Frontal cortex (tissue), 4 donors: ENCODE measurements around the gene CDK11B. TPM values are rescaled to one million over a fixed set of nuclear protein-coding genes. Genes with fewer than 3 reads are reported as not detected.
"Not testable (repeated sequence)": the region's sequence is repeated elsewhere in the genome, so short reads cannot be mapped to it uniquely, and the experiment has no call there.

Source experiments
- DNase-seq, 2 donors: peaks; one replicate each; pipeline ENCODE4 v3.0.0; 2012; ENCODE audit warnings: low spot score in 2 of 2
- FAIRE-seq: peaks from 2 replicates; lab custom pipeline; 2012; peaks lifted over from hg19 to GRCh38; lab: Jason Lieb, UNC
- total RNA-seq: library from RNA; depleted of rRNA; stranded (reverse); fragments of >200 nt; gene quantifications from one replicate; pipeline ENCODE4 v1.2.3, GENCODE V29; 2014
- donor health status: control.
- donor health status: control.
- donor health status: control.

Gene CDK11B
- total RNA-seq, 1 donor from 2014 or later, result 9.0 TPM

DNA sequence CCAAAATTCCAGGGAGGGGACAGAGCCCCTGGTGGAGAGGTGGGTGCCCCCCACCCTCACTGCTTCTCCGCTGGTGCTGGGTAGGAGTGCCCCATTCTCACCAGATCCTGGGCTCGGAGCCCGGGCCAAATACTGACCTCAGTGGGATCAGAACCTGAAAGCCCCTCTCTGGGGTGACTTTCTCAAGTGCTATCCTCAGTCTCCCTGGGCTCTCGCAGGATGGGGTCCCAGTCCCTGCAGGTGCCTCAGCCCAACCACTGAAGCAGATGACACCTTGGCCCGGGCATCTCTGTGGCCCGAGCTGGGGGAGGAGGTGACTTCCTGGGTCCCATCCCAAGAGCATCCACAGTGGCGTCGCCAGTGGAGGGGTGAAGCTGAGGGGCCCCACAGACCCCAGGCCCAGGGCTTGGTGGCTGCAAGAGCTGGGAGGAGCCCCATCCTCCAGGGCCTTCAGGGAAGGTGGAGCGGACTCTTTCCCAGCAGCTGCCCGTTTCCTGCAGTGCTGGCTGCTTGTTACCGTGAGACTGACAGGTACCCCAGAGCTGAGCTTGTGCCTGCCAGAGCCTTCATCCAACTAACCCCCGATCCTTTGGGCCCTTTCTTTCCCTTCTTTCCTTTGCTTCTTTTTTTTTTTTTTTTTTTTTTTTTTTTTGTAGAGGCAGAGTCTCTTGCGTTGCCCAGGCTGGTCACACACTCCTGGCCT lies 55.0 kb downstream of the CDK11B start:
- DNase-seq, result no peak
- no peak for FAIRE-seq

DNA sequence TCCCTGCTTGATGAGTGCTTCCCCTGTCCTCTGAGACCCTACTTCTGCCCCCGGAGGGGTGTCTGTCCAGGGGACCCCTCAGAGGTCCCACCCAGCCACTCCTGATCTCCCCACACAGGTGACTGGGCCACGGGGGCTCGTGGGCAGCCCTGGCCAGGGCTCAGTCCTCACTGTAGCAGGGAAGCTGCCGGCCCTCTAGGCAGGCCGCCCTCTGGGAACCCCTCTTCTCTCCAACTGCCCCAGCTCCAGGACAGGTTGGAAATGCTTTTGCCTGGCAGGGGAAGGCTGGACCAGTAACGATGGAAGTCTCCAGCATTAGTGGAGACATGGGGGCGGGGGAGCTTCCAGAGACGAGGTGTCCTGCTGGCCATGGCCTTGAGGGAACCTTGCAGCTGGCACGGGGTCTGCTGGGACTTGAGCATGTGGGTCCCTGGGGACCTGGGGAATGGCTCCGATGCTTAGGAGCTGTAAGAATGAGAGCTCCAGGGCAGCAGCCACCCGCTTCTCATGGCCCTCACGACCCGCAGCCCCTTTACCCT lies 55.8 kb downstream of the CDK11B start:
- FAIRE-seq, result no peak
- DNase-seq, result no peak

DNA sequence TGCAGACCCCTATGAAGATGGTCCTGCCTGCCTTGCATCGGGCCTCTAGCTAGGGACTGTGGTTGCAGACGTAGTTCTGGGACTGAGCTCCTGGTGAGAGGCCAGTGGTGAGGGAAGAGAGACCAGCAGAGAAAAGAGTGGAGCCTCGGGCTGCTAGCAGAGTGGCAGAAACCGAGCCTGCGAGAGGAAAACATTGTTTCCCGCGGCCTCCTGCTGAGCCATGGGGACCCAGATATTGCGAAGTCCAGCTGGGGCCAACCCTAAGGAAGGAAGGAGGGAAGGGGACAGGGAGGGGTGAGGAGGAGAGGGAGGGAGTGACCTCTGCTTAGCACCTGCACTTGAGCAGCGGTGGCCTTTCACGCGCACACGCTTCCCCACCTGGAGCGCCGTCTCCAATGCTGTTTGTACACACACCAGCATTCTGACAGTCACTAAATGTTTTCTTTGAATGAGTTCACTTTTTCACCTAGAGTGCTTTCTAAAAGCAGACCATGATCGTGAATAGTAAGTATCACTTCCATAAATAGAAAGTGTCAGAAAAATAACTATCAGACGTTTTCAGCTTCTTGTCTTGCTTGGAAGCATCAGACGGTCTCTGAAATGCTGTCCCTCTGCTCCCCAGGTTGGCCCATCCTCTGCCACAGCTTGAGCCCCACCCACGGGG lies 56.4 kb downstream of the CDK11B start:
- no peak for FAIRE-seq
- no peak for DNase-seq

DNA sequence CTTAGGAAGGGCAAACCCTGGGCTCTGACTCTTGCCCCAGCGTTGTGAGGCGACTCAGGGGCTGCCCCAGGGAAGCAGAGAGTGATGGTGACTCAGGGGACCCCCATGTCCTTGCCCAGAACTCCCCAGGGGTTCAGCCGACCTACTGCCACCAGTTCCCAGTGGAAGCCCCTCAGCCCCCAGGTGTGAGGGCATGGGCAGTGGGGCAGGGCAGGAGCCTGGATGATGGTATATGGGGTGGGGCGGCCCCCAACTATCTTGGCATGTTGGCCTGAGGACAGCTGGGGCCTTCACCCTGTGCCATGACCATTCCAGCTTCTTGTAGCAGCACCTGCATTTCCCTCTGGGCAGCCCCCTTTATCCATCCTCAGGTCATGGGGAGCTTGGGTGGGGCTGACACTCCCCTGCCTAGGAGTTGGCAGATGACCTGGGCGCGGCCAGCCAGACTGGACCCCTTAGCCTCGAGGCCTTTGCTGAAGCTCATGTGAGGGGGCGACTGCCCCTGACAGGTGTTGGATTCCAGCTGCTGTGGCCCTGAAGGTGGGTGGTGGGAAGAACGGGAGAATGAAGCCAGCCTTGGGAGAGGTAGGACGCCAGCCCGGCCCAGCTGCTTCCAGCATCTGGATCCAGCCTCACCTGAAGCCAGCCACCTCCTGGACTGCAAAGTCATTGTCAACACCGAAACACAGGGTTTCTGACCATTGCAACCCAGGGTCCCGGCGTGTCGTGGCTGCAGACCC lies 57.1 kb downstream of the CDK11B start:
- FAIRE-seq (no peak), DNase-seq (no peak)

DNA sequence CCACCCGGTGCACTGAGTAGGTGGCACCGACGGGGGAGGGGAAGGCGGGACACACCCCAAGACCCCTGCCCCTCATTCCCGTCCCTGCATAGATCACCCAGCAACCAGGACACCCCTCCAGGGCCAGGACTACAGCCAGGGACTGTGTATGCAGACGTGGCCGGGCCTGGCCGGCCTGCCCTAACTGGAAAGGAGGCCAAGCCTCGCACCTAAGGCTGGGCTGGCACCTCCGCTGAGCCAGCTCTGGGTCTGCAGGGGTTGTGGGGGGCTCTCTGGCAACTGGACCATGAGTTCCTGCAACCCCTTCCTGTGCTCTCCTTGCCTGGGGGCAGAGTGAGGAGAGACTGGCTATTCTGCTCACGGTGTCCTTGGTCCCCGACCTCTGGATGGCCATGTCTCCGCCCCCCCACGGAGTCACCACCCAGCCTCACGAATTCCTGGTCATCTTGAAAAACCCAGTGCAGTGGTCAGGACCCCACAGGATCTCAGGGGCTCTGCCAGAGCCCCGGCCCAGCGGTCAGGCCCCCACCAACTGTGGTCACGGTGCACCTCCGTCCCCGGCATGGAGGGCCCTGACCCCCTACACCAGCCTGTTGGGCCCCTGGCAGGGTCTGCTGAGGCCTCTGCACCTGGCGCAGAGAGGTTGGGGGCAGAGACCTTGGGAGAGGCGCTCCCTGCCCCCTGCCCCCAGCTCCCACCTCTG lies 57.8 kb downstream of the CDK11B start:
- DNase-seq (no peak), FAIRE-seq (no peak)

DNA sequence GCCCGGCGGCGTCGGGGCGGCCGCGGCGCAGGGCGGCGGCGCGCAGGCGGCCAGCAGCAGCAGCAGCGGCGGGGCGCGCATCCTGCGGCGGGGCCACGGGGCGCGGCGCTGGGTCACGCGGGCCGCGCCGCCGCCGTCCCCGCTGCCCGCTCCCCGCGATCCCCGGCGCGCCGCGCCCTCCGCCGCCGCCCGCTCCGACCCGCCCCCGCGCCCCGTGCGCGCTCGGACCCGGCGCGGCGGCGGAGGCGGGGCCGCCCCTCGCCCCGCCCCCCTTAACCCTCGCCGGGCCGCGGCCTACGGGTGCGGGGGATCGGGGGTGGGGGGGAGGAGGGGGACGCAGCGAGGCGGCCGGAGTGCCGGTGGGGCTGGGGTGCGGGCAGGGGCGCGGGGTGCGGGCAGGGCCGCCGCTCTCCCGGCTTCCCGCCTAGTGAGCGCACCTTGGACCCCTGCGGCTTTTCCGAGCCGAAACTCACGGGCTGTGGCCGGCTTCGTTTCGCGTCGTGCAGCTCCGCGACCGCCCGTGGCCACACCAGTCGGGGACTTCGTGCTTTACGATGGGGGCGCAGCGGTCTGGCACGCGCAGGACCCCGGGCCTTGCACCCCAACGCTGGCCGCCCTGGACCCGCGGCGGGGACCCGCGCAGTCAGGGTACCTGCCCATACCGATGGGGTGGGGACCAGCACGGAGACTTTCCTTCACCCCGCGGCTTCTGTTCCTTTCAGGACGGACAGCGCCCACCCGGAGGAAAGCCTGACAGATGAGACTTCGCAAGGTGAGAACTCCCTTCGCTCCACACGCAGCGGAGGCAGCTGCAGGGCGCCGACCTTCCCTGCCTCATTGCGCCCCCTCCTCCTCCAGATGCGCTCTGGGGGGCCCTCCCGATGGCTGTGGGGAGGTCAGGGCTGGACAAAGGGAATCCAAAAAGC lies 58.6 kb downstream of the CDK11B start, which contains the start of gene FNDC10:
Gene FNDC10, minus strand, starts transcription at position 201 of the 926 bp plus-strand sequence. Its CDS starts 120 bp downstream, at position 81.
- DNase-seq, result peak; percentile 65 to 71
- FAIRE-seq, result no peak

DNA sequence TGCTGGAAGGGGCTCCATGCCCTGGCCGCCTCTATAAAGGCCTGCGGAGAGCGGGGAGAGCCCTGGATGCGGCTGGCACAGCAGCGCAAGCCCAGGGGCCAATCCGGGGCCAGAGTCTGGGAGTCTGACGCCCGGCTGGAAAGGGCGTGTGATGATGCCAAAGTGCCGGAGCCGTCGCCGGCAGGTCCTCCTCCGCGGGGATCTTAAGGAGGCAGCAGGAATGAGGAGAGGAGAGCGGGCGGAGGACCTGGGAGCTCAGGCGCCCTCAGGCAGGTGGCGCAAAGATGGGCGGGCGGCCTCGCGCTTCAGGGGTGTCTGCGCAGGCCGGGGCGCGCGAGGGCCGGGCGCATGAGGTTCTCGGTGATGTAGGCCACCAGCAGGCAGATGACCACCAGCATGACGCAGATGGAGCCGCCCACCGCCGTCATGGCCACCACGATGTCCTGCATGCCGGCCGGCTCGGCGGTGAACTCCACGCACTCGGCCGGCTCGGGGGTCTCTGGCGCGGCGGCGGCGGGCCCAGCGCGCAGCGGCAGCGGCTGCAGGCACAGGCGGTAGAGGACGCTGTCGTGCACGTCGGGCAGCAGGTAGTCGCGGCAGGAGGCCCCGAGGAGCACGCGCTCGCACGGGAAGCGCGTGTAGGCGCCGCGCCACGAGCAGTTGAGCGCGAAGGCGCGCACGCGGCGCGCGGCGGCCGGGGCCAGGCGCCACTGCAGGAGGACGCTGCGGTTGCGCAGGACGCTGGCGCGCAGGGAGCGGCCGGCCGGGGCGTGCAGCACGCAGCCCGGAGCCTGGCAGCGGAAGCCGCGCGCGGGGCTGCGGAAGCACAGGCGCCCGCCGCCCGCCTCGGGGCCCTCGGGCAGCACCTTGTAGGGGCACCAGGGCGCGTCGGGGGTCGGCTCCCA lies 59.5 kb downstream of the CDK11B start:
- FAIRE-seq, result no peak
- peak in 1 of 2 donors; percentile 69 for DNase-seq

DNA sequence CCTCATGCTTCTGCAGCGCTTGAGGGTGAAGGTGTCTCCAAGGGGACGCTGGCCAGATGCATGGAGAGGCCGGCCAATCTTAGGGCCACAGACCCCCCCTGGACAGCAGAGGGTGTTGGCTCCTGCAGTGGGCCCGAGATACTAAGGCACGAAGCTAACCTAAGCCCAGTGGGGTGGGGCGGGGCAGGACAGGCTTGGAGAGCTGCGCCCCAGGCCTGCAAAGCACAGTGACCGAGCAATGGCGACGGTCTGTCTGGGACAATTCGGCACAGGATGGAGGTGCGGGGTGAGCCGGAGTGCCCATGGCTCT lies 60.1 kb downstream of the CDK11B start:
- FAIRE-seq, result no peak
- no peak for DNase-seq

DNA sequence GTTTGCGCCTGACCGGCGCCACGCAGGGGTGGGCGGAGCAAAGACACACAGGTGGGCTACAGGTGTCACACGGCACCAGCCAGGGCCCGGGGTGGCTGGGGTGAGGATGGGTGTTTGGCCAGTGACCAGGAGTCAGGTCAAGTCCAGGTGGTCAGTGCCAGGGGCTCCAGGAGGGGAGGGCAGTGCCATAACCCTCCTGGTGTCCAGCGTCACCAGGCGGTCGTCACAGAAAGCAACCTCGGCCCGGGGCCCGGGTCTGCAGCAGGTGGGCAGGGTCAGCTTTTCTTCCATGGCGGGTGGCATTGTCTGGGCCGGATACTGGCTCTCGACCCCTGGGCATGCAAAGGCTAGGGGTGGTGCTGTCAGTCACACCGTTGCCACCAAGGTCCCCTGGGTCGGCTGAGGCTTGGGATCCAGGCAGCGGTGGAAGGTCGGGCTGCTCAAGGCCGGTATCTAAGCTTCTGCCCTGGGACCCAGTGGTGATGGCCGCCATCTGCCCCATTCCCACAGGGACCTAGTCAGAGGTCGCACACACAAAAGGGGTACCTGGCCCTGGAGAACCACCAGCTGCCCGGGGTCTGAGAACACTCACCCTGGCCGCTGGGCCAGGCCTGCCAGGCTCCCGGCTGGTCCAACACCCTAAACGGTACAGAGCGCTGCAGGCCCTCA lies 60.6 kb downstream of the CDK11B start:
- FAIRE-seq, result no peak
- DNase-seq, result no peak

DNA sequence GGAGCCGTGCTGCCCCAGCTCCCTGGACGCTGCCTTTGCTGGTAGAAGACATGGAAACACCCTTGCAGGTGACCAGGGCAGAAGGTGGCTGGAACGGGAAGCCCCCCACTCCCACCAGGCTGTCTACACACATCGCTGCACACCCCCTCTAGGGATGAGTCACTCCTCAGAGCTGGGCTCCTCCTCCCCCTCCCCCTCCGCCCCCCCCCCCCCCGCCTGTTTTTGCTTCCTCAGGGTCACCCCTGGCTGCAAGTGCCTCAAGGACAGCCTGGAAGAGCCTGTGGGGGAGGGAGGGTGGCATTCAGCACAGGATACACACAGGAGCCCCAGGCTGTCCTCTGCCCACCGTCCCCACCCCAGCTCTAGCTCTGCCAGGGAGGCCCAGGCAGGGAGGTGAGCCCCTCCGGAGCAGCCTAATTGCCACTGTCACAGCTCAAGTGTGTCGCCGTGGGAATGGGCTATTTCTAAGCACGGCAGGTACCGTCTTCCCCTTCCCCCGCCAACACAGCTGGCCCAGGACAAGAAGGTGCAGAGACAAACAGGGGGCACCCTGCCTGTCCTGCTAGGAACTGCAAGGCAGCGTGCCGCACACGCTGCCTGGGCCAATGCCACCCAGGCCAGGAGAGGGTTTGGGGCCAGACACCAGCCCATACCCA lies 61.4 kb downstream of the CDK11B start:
- FAIRE-seq (no peak), DNase-seq (no peak)

DNA sequence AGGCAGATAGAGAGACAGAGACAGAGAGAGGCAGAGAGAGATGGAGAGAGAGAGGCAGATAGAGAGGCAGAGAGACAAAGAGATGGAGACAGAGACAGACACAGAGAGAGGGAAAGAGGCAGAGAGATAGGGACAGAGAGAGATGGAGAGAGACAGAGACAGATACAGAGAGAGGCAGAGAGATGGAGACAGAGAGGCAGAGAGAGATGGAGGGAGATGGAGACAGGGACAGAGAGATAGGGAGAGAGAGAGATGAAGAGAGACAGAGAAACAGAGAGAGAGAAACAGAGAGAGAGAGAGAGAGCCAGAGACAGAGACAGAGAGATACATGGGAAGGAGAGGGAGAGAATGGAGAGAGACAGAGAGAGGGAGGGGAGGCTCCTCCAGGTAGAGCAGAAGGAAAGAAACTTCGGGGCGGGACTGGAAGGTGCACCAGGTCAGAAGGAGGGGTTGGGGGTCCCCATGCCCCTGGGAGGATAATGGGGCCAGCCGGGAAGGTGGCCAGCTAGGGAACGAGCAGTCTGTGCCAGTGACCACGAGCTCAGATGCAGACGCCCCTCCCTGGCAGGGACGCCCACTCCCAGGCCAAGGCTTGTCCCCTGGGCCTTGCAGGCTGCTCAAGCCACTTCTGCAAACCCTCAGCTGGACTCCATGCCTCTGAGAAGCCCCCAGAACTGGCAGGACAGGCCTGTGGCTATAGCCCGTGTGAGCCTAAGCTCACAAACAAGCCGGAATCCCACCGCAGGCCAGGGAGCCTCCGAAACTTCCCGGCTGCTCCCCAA lies 62.1 kb downstream of the CDK11B start:
- DNase-seq (no peak), FAIRE-seq (no peak)

DNA sequence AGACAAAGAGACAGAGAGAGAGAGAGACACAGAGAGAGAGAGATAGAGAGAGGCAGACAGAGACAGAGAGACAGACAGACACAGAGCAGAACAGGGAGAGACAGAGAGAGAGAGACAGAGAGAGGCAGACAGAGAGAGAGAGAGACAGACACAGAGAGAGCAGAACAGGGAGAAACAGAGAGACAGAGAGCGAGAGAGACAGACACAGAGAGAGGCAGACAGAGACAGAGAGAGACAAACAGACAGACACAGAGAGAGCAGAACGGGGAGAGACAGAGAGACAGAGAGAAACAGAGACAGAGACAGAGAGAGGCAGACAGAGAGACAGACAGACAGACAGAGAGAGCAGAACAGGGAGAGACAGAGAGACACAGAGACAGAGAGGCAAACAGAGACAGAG lies 63.5 kb downstream of the CDK11B start:
- FAIRE-seq, result not testable (repeated sequence)

DNA sequence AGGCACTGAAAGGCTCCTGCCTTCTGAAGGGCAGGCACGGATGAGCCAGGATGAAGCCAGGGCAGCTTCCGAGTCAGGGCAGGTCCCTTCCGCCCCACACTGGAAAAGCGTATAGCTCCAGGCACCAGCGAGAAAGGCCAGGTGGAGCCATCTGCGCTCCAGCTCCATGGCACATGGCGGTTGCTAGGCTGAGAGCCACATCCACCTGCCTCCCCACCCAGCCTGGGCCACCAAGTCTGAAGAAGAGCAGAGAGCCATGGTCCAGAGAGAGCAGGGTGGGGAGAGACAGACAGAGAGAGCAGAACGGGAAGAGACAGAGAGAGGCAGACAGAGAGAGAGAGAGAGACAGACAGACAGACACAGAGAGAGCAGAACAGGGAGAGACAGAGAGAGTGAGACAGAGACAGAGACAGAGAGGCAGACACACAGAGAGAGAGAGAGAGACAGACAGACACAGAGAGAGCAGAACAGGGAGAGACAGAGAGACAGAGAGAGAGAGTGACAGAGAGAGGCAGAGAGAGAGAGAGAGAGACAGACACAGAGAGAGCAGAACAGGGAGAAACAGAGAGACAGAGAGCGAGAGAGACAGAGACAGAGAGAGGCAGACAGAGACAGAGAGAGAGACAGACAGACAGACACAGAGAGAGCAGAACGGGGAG lies 64.1 kb downstream of the CDK11B start:
- FAIRE-seq (no peak), DNase-seq (no peak)

More for the DNA sequence above, 63.5 kb downstream of the CDK11B start:
- not testable (repeated sequence) for DNase-seq

DNA sequence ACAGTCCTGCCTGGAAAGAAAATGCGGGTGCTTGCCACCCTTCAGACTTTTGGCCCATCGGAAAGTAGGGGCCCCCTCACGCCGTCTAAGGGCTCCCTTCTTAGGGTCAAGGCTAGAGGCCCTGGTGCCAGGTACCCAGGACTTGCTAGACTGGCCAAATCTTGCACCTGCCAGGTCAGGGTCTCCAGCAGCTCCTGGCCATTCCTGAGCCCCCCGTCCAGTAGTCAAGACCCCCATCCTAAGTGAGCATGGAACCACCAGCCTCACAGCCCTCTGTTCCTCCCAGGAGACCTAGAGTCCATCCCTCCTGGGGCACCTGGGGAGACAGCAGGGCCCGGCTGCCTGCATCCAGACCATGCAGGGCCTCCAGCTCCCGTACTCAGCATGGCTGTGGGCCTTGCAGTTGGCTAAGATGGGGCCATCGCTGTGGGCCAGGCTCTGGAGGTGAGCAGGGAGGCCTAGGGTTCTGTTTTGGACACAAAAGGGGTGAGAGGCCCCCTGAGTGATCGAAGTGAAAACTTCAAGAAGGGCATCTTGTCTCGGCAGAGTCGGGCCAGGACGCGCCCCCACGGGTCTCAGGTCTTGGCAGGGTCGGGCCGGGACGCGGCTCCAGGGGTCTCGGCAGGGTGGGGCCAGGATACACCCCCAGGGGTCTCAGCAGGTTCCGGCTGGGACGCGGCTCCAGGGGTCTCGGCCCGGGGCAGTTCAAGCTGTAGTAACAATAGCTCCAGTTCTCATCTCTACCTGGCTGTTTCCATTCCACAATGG lies 64.8 kb downstream of the CDK11B start:
- no peak for DNase-seq
- no peak for FAIRE-seq

DNA sequence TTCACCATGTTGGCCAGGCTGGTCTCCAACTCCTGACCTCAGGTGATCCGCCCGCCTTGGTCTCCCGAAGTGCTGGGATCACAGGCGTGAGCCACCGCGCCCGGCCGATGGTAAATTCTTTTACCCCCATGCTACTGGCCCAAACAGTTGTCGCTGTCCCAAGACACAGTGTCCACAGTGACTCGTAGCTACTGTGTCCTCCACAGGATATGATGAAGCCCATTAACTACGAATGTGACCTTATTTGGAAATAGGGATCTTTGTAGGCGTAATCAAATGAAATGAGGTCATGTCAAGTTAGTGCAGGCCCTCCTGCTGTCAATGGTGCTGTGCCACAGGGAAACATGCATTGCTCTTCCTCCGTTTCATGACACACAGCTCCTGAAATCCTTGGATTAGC lies 67.4 kb downstream of the CDK11B start:
- FAIRE-seq (no peak), DNase-seq (no peak)
